DMS79 (cell line): ENCODE measurements around the gene FNBP1.

Source experiments
- DNase-seq: peaks from one replicate; lab custom pipeline; 2025; lab: John Stamatoyannopoulos, UW

The FNBP1 gene

GRCh38 chr9:129875181-129875611 is 167.8 kb downstream of the FNBP1 start:
- DNase-seq, result no peak

DNA sequence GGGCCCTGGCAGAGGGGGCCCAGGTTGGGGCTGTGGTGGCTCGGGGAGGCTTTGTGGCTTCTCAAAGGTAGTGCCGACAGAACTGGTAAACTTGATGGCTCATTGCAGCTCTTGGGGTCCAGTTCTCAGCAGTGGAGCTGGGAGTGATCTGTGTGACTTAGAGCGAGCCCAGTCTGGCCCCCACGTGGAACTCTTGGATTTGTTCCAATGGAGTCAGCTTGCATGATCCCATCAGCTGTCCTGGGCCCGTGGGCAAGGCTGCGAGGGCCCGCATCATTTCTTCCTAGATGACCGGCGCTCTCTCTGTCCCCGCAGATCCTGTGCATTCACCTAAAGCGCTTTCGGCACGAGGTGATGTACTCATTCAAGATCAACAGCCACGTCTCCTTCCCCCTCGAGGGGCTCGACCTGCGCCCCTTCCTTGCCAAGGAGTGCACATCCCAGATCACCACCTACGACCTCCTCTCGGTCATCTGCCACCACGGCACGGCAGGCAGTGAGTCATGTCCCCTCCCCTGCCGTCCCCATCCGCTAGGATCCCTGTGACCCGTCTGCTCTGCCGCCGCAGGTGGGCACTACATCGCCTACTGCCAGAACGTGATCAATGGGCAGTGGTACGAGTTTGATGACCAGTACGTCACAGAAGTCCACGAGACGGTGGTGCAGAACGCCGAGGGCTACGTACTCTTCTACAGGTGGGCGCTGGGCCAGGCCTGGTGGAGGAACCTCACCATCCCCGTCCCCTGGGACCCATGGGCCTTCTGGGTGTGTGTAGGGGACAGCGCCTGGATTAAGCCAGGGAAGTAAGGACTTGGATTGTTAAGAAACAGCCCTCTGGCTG is 168.5 kb downstream of the FNBP1 start:
- no peak for DNase-seq

DNA sequence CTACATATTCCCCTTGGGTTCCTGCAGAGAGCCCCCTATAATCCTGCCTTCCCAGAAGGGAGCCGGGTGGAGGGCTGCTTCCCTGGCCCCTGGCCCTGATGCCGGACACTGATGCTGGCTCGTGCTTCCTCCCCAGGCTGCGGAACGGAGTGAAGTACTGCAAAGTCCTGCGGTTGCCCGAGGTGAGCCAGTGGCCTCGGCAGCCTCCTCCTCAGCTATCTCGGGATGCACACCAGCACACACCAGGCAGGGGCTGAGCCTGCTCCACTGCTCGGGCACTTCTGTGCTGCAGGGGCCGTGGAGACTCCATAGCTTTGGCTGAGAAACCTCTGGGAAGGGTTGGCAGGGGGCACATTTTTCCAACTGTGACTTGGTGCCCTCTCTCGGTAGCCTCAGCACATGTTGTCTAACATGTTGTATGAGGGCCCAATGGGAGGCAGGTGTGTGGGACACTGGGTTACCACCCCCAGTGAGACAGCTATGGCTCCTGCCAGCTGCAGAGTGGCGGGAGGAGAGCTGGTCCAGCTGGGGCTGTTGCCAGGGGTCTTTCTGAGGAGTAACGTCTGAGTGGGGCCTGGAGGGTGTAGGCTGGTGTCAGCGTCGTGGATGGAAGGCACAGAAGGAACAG is 169.3 kb downstream of the FNBP1 start:
- no peak for DNase-seq

DNA sequence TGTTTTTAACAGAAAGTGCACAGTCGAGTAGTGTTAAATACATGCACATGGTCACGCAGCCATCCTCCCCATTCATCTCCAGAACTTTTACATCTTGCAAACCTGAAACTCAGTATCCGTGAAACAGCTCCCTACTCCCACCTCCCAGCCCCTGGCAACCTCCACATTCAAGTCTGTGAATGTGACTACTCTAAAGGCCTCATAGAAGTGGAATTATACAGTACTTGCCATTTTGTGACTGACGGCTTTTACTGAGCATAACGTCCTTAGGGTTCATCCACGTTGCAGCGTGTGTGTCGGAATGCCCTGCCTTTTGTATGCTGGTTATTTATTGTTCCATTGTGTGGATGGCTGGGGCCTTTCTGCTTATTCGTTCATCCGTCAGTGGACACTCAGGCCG is 171.9 kb downstream of the FNBP1 start:
- DNase-seq, result no peak

- no peak for DNase-seq
These were observed 173.1 kb downstream of the FNBP1 start for GRCh38 chr9:129869585-129870501.

- DNase-seq, result no peak
These were observed 174.0 kb downstream of the FNBP1 start for GRCh38 chr9:129868872-129869486.

- no peak for DNase-seq
These were observed 174.7 kb downstream of the FNBP1 start for GRCh38 chr9:129868023-129868871.

GRCh38 chr9:129867136-129868022 is 175.6 kb downstream of the FNBP1 start:
- no peak for DNase-seq

- no peak for DNase-seq
These were observed 176.4 kb downstream of the FNBP1 start for GRCh38 chr9:129866394-129867135.

- DNase-seq, result no peak
These were observed 177.2 kb downstream of the FNBP1 start for GRCh38 chr9:129865668-129866320.

DNA sequence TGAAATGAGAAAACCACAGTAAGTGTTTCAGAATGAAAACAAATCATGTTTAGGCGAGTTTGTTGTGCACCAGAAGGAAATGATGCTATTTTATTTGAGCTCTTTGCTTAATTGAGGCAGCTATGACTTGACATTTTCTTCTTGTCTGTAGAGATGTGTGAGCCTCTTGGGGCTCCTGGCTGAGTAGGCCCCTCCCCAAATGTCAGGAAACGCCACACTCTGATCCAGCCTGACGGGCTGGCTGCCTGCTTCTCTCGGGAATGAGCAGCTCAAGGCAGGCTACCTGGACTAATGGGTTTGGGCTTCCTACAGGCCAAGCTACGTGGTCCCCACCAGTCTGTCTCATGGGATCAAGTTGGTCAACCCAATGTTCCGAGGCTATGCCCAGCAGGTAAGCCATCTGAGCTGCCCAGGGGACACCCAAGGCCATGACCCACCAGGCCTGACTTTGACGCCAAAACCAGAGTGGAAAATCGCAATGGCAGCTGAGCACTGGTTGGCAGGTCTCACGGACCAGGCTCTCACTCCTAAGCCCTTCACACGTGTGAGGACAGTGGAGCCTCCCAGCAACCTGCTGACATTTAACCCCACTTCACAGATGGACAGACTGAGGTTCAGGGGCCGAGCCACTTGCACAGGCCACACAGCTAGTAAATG is 177.9 kb downstream of the FNBP1 start:
- no peak for DNase-seq

GRCh38 chr9:129863059-129863690 is 179.8 kb downstream of the FNBP1 start:
- DNase-seq, result no peak

DNA sequence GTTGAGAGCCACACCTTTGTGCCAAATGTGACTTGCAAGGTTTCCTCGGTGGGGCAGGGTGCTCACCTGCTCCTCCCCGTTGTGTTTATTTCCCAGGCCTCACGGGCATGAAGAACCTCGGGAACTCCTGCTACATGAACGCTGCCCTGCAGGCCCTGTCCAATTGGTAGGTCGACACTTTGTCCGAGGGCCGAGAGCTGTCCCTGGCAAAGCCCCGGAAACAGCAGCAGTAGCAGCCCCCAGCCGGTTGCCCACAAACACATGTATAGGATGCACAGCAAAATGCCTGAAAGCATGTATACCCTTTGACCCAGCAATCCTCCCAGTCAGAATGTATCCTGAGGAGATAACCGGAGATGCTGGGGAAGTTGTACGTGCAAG is 181.6 kb downstream of the FNBP1 start:
- DNase-seq, result no peak

DNA sequence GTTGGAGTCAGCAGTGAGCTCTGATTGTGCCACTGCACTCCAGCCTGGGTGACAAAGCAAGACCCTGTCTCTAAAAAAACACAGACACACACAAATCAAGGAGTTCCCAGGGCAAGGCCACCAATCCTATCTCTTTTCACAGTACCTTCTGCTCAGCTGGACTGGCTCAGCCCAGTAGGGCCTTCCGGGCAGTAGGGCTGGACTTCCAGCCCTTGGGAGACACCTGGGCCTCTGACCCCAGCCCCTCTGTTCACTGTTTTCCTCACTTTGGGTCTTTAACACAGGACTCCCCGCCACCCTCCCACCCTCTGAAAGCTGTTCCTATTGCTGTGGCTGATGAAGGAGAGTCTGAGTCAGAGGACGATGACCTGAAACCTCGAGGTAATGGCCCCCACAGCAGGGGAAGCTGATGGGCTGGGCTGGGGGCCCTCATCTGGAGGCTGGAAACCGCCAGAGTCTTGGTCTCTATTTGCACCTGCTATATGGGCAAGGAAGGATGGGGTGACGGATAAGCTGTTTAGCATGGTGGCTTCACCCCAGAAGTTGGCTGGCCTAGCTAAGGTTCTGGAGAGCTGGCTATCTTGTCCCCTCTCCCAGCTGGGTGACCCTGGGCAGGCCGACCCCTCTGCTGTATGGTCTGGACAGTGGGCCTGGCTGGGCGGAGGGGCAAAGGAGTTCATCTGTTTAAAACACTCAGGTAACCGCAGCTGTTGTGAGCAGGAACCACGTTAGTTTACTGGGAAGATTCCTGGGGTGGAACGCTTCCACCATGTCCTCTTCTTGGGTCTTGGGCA is 182.1 kb downstream of the FNBP1 start:
- DNase-seq, result no peak

- DNase-seq, result no peak
These were observed 184.6 kb downstream of the FNBP1 start for GRCh38 chr9:129858167-129858962.

DNA sequence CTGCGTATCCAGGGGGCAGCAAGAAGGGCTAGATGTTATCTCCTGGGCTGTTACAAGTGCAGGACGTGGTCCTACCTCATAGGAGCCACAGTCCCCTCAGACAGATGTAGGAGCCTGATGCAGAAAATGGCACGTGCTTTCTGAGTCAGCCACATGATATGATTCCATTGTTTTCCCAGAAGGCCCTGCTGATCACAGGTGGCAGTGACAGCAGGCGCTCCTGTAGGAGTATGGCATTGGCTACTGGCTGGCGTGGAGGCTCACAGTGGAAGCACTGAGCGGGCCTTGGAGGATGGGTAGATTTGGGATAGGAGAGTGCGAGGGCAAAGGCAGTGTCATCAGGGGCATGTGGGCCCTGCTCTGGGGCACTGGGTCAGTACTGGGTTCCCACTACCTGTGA is 185.8 kb downstream of the FNBP1 start:
- no peak for DNase-seq
